GM12878 (cell line): ENCODE data around the gene PPP1CC. TPM values are rescaled to one million over a fixed set of nuclear protein-coding genes. Genes with fewer than 3 reads are reported as not detected.

Experiments used
- IRF4 ChIP-seq: IDR thresholded peaks from 2 replicates; pipeline ENCODE4 v1.6.1; 2011; ENCODE audit warnings: low read depth, low read length
- LARP7 ChIP-seq: fragments of 450-650 bp; IDR thresholded peaks from 2 replicates; pipeline ENCODE4 v1.6.1; 2017; ENCODE audit warnings: mild to moderate bottlenecking
- NBN ChIP-seq: fragments of 450-650 bp; IDR thresholded peaks from 2 replicates; pipeline ENCODE4 v1.6.1; 2016
- NKRF ChIP-seq: fragments of 450-650 bp; conservative IDR thresholded peaks from 2 replicates; pipeline ENCODE4 v1.6.1; 2017; ENCODE audit warnings: mild to moderate bottlenecking, moderate library complexity
- RELB ChIP-seq: fragments of 450-650 bp; IDR thresholded peaks from 2 replicates; pipeline ENCODE4 v1.6.1; 2017; ENCODE audit warnings: low read depth, mild to moderate bottlenecking, moderate library complexity
- RUNX3 ChIP-seq: IDR thresholded peaks from 2 replicates; pipeline ENCODE4 v1.6.1; 2012; ENCODE audit warnings: low read length, inconsistent platforms
- SMC3 ChIP-seq: IDR thresholded peaks from 2 replicates; pipeline ENCODE4 v1.6.1; 2011; ENCODE audit warnings: low read length, improper control_type of control experiment, borderline replicate concordance
- ZBTB11 ChIP-seq: fragments of 450-650 bp; formaldehyde crosslinking; IDR thresholded peaks from 2 replicates; pipeline ENCODE4 v1.5.0; 2022; ENCODE audit warnings: mild to moderate bottlenecking, missing genetic modification characterization
- ZBTB40 ChIP-seq: fragments of 450-650 bp; IDR thresholded peaks from 2 replicates; pipeline ENCODE4 v1.6.1; 2016; ENCODE audit warnings: mild to moderate bottlenecking, moderate library complexity, borderline replicate concordance
- polyA plus RNA-seq, 11 experiments: library from polyadenylated mRNA; depleted of rRNA in 4 of 11; unstranded in 6 of 11; stranded (reverse) in 5 of 11; fragments of >200 nt; fragmentation: Nextera tagmentation in 4 of 11; fragmentation: Illumina TruSeq in 1 of 11; extraction: Ambion mirVana in 4 of 11; extraction: Trizol in 1 of 11; gene quantifications; 1 replicate in 1 of 11; 2 replicates in 10 of 11; pipeline versions ENCODE4 v1.2.1 to v1.2.3, GENCODE V29; 2011 to 2016; ENCODE audit warnings: inconsistent platforms in 2 of 11, missing spikeins in 2 of 11, low read depth in 1 of 11
- total RNA-seq, 4 experiments: library from RNA; depleted of rRNA in 3 of 4; stranded (reverse); fragments of >200 nt in 3 of 4; fragmentation: Illumina TruSeq in 1 of 4; extraction: Trizol in 1 of 4; gene quantifications; 2 replicates each; pipeline versions ENCODE4 v1.2.1 to v1.2.3, GENCODE V29; 2013 to 2021

Gene PPP1CC
- total and polyA plus RNA-seq, 10 of the 15 experiments (the other 5 are each of a cell fraction or from before 2014, with no cell fraction given): 64.4 to 279 (median 157) TPM

- TF ChIP-seq ZBTB40 (no peak), RELB (no peak), IRF4 (peak; percentile 58; the same call in 1 of the 2 replicates), ZBTB11 (CRISPR knock-in tag) (no peak), SMC3 (peak; percentile 97), RUNX3 (peak; percentile 21; the same call in 1 of the 2 replicates), LARP7 (no peak), NKRF (no peak), NBN (peak; percentile 76; the same call in 1 of the 2 replicates)
These were observed 44.4 kb downstream of the PPP1CC start (continued) for GRCh38 chr12:110698171-110698902.
